Stimulated activated CD4-positive, alpha-beta T cell treated with anti-CD3 and anti-CD28 coated beads, TNF-alpha, amount 100 ng/mL, for 4 hours (primary cell): ENCODE measurements around the gene SMIM1.

Experiments used
- DNase-seq, 3 experiments: peaks; one replicate each; pipeline ENCODE4 v3.0.0-alpha.2; 2020; ENCODE audit warnings: low read depth in 3 of 3

The SMIM1 gene

GRCh38 chr1:3756394-3756793 is 16.2 kb upstream of the SMIM1 start:
- no peak for DNase-seq

- no peak for DNase-seq
Measured at GRCh38 chr1:3759164-3759563, 13.4 kb upstream of the SMIM1 start.

GRCh38 chr1:3759796-3760195 is 12.8 kb upstream of the SMIM1 start:
- DNase-seq, result no peak

- DNase-seq, result no peak
Measured at GRCh38 chr1:3761296-3762010, 11.1 kb upstream of the SMIM1 start.

GRCh38 chr1:3762151-3762872 is 10.2 kb upstream of the SMIM1 start:
- no peak for DNase-seq

GRCh38 chr1:3762873-3763228 is 9.7 kb upstream of the SMIM1 start:
- no peak for DNase-seq

GRCh38 chr1:3763351-3764125 is 9.0 kb upstream of the SMIM1 start:
- no peak for DNase-seq

- DNase-seq, result no peak
Measured at GRCh38 chr1:3767328-3767925, 5.1 kb upstream of the SMIM1 start.

GRCh38 chr1:3768811-3769390 is 3.6 kb upstream of the SMIM1 start:
- no peak for DNase-seq

GRCh38 chr1:3770047-3770765 is 2.3 kb upstream of the SMIM1 start:
- no peak for DNase-seq

GRCh38 chr1:3771108-3772026 is 1.2 kb upstream of the SMIM1 start:
- no peak for DNase-seq

GRCh38 chr1:3772027-3772714 is 378 bp upstream of the SMIM1 start:
- peak; percentile 66 to 75 (median 75) for DNase-seq

- DNase-seq, result no peak
Measured at GRCh38 chr1:3773572-3774275, 1.2 kb downstream of the SMIM1 start.

- no peak for DNase-seq
Measured at GRCh38 chr1:3774276-3774945, 1.9 kb downstream of the SMIM1 start.

- DNase-seq, result no peak
Measured at GRCh38 chr1:3774946-3775489, 2.5 kb downstream of the SMIM1 start.

- peak in 2 of 3 experiments; percentile 28 to 35 for DNase-seq
Measured at GRCh38 chr1:3775490-3776230, 3.1 kb downstream of the SMIM1 start.

GRCh38 chr1:3776231-3776961 is 3.8 kb downstream of the SMIM1 start:
- no peak for DNase-seq
